CD14-positive monocyte (primary cell): ENCODE data around the gene PLXNC1. TPM values are rescaled to one million over a fixed set of nuclear protein-coding genes. Genes with fewer than 3 reads are reported as not detected.

Experiments used
- DNase-seq, 3 donors: peaks; one replicate each; pipeline ENCODE4 v3.0.0-alpha.2; 2011 to 2022
- H2AFZ ChIP-seq: 2 replicates; pipeline ENCODE4 v1.6.0; 2012; ENCODE audit warnings: mild to moderate bottlenecking, low read depth, low read length, inconsistent platforms; ENCODE audit not compliant: insufficient read depth, poor library complexity, severe bottlenecking
- H3K27ac ChIP-seq, 2 donors: 1 replicate in 1 of 2; 2 replicates in 1 of 2; pipeline ENCODE4 v1.5.1; 2012 to 2013; ENCODE audit warnings: low read length in 2 of 2, control low read depth in 1 of 2, inconsistent platforms in 1 of 2, low read depth in 1 of 2, mild to moderate bottlenecking in 1 of 2
- H3K27me3 ChIP-seq, 2 donors: one replicate each; pipeline versions ENCODE4 v1.6.0 to v1.6.1; 2011 to 2013; ENCODE audit warnings: low read length in 2 of 2; ENCODE audit not compliant: control insufficient read depth in 2 of 2, insufficient read depth in 2 of 2
- H3K36me3 ChIP-seq, 2 donors: replicated peaks in 1 of 2; 1 replicate in 1 of 2; 2 replicates in 1 of 2; pipeline versions ENCODE4 v1.5.1 to v1.6.1; 2012 to 2013; ENCODE audit warnings: low read length in 2 of 2, control low read depth in 1 of 2, inconsistent platforms in 1 of 2, mild to moderate bottlenecking in 1 of 2; ENCODE audit not compliant: insufficient read depth in 2 of 2, control insufficient read depth in 1 of 2
- H3K4me1 ChIP-seq, 2 donors: 1 replicate in 1 of 2; 2 replicates in 1 of 2; pipeline versions ENCODE4 v1.5.1 to v1.6.1; 2012 to 2013; ENCODE audit warnings: low read length in 2 of 2, control low read depth in 1 of 2, inconsistent platforms in 1 of 2, mild to moderate bottlenecking in 1 of 2, moderate library complexity in 1 of 2; ENCODE audit not compliant: insufficient read depth in 2 of 2, control insufficient read depth in 1 of 2
- H3K4me2 ChIP-seq: replicated peaks from 2 replicates; pipeline ENCODE3; 2012; ENCODE audit warnings: low read length, moderate library complexity, mild to moderate bottlenecking; ENCODE audit not compliant: poor library complexity, severe bottlenecking; ENCODE audit errors: extremely low read depth
- H3K4me3 ChIP-seq, 3 experiments: fragments of 200-600 bp in 1 of 3; sonication (generic) in 1 of 3; replicated peaks in 1 of 3; 1 replicate in 2 of 3; 2 replicates in 1 of 3; pipeline ENCODE4 v1.5.1; 2011 to 2013; ENCODE audit warnings: low read length in 3 of 3, mild to moderate bottlenecking in 3 of 3, control low read depth in 2 of 3, low read depth in 2 of 3, inconsistent platforms in 1 of 3, moderate library complexity in 1 of 3
- H3K79me2 ChIP-seq: 2 replicates; pipeline ENCODE4 v1.6.0; 2012; ENCODE audit warnings: mild to moderate bottlenecking, control low read depth, inconsistent platforms, low read length, moderate library complexity; ENCODE audit not compliant: insufficient read depth
- H3K9ac ChIP-seq: 2 replicates; pipeline ENCODE4 v1.6.0; 2017; ENCODE audit warnings: low read length, mild to moderate bottlenecking; ENCODE audit not compliant: insufficient read depth, poor library complexity, severe bottlenecking
- H3K9me3 ChIP-seq, 2 donors: replicated peaks in 1 of 2; 1 replicate in 1 of 2; 2 replicates in 1 of 2; pipeline versions ENCODE4 v1.5.1 to v1.6.1; 2012 to 2013; ENCODE audit warnings: low read length in 2 of 2, control low read depth in 1 of 2; ENCODE audit not compliant: control insufficient read depth in 1 of 2, insufficient read depth in 1 of 2
- H4K20me1 ChIP-seq: 2 replicates; pipeline ENCODE4 v1.6.0; 2012; ENCODE audit warnings: mild to moderate bottlenecking, low read length, control low read depth, moderate library complexity; ENCODE audit not compliant: insufficient read depth
- H3K27ac Mint-ChIP-seq, 7 donors: one replicate each; pipeline ENCODE4 v1.8.0; 2020; ENCODE audit warnings: mild to moderate bottlenecking in 7 of 7, mixed read lengths in 7 of 7, moderate library complexity in 6 of 7, inconsistent platforms in 2 of 7
- H3K27me3 Mint-ChIP-seq, 3 donors: one replicate each; pipeline ENCODE4 v1.8.0; 2021 to 2022; ENCODE audit warnings: low read depth in 3 of 3, mild to moderate bottlenecking in 3 of 3, mixed read lengths in 3 of 3, moderate library complexity in 3 of 3, inconsistent platforms in 1 of 3
- H3K36me3 Mint-ChIP-seq, 2 donors: one replicate each; pipeline ENCODE4 v1.8.0; 2020; ENCODE audit warnings: mixed read lengths in 2 of 2, inconsistent platforms in 1 of 2, mild to moderate bottlenecking in 1 of 2
- H3K4me1 Mint-ChIP-seq: one replicate; pipeline ENCODE4 v1.8.0; 2020; ENCODE audit warnings: mild to moderate bottlenecking, mixed read lengths
- H3K4me3 Mint-ChIP-seq, 2 donors: one replicate each; pipeline ENCODE4 v1.8.0; 2020; ENCODE audit warnings: mild to moderate bottlenecking in 2 of 2, mixed read lengths in 2 of 2, moderate library complexity in 1 of 2
- H3K9me3 Mint-ChIP-seq, 7 donors: one replicate each; pipeline ENCODE4 v1.8.0; 2020 to 2022; ENCODE audit warnings: mixed read lengths in 7 of 7, mild to moderate bottlenecking in 6 of 7, moderate library complexity in 6 of 7, inconsistent platforms in 2 of 7
- WGBS: methylation state at CpG from one replicate; pipeline ENCODE4 v1.1.5; 2013; ENCODE audit warnings: missing lambda C conversion rate; ENCODE audit not compliant: insufficient coverage; 5-methylcytosine and 5-hydroxymethylcytosine counted together
- intact Hi-C, 2 donors: fragments of 100-400 bp; cut with micrococcal nuclease; formaldehyde crosslinking; loops; one replicate each; pipeline versions ENCODE4 v1.15.0 to v1.15.1; 2023
- polyA plus RNA-seq, 3 donors: library from polyadenylated mRNA; depleted of rRNA in 1 of 3; unstranded in 2 of 3; stranded (reverse) in 1 of 3; fragments of 300-500 nt in 2 of 3; fragments of >200 nt in 1 of 3; fragmentation: Illumina TruSeq in 2 of 3; gene quantifications; 1 replicate in 2 of 3; 2 replicates in 1 of 3; pipeline ENCODE4 v1.2.3, GENCODE V29; 2012 to 2021
- TF ChIP-seq, protein P1 (sequence below): fragments of 200-600 bp; IDR thresholded peaks from one replicate; pipeline ENCODE4 v1.8.0; 2022; ENCODE audit warnings: antibody characterized with exemption, mild to moderate bottlenecking

The PLXNC1 gene
- polyA plus RNA-seq, 3 donors, result 14.3 to 35.2 (median 15.4) TPM

DNA sequence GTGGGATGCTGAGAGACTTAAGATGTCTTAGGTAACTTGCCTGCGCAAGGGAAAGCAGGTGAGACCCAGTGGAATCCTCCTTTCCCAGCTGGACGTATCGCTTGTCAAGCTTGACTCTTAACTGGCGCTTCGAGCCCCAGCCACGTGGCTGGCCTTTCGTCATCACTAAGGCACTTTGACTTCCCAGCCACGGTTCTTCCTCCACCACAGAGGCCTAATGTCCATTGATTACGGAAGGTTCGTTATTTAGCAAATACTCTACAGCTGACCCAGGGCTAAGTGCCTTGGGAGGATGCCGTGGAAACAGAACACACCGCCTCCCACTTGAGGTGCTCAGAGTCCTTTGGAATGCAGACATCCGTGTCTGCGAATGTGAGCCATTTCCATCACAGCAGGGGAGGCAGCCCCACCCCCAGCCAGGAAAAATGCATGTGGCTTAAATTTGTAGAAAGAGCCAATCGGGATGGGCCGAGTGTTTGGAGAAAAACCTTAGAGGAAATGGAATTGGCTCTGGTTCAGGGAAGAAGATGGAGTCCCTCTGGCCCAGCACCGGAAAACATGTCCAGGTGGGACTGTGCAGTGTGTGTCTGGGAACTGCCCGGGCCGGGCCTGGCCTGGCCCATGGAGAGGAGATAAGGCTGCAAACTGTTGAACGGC is 115.7 kb downstream of the PLXNC1 start:
- Histone ChIP-seq H4K20me1 (no peaks in the 10 kb centered on the region), H3K9me3 (no peaks in the 10 kb centered on the region), H3K36me3 (peaks cover 25 to 55% of the 10 kb centered on the region in 2 donors), H3K27me3 (no peaks in the 10 kb centered on the region), H3K4me2 (peak overlapping the region; percentile 78), H3K4me3 (peak overlapping the region in 1 of 3 experiments; percentile 79), H3K79me2 (no peaks in the 10 kb centered on the region), H3K27ac (peak overlapping the region; percentile 88 to 92), H3K4me1 (peaks cover 71% of the 10 kb centered on the region in 2 donors), H2AFZ (no peak overlapping the region), H3K9ac (peak overlapping the region; percentile 54)
- peak; percentile 31 to 57 (median 33) for DNase-seq
- Mint-ChIP-seq H3K27me3 (no peaks in the 10 kb centered on the region), H3K4me1 (peaks cover 63% of the 10 kb centered on the region), H3K9me3 (peaks cover 0 to 4% (median 0%) of the 10 kb centered on the region in 7 donors), H3K4me3 (peak overlapping the region; percentile 74 to 85), H3K27ac (peak overlapping the region; percentile 95 to 98 (median 98)), H3K36me3 (peaks cover 63 to 74% of the 10 kb centered on the region in 2 donors)
- intact Hi-C loops, result loop anchor here (10.0 kb wide), 2 partner anchors 109 to 119 kb away; partner anchors contain the start of gene PLXNC1 (in 1 of the 2)
- TF ChIP-seq, protein P1, sequence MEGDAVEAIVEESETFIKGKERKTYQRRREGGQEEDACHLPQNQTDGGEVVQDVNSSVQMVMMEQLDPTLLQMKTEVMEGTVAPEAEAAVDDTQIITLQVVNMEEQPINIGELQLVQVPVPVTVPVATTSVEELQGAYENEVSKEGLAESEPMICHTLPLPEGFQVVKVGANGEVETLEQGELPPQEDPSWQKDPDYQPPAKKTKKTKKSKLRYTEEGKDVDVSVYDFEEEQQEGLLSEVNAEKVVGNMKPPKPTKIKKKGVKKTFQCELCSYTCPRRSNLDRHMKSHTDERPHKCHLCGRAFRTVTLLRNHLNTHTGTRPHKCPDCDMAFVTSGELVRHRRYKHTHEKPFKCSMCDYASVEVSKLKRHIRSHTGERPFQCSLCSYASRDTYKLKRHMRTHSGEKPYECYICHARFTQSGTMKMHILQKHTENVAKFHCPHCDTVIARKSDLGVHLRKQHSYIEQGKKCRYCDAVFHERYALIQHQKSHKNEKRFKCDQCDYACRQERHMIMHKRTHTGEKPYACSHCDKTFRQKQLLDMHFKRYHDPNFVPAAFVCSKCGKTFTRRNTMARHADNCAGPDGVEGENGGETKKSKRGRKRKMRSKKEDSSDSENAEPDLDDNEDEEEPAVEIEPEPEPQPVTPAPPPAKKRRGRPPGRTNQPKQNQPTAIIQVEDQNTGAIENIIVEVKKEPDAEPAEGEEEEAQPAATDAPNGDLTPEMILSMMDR, result no peak
- WGBS, result 56% methylated on average over 16 of the region's 20 CpGs

DNA sequence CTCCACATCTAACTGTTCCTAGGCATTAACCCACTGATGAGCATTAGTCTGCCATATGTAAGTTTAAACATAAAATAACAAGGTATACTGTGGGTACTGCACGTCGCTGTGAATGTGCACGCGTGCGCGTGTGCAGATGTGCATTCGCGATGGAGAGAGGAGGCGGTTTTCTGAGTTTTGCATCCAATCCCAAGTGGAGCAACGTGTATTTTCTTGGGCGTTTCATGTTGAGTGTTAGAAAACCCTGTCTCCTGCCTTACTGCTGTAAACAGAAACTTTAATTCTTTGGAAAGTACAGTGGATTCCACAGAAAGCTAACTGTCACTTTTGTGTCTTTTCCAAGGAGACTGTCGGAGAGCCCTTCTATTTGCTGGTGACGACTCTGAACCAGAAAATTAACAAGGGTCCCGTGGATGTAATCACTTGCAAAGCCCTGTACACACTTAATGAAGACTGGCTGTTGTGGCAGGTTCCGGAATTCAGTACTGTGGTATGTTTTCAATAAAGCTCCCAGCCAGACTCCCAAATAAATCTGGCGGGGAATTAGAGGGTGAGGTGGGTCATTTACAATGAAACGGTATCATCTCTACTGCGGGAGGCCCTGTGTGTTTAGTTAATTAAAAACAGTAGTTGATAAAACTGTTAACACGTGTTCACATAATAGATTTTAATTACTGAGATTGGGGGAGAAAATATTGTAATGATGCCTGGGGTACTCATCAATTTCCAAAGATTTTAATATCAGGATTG is 116.5 kb downstream of the PLXNC1 start:
- Histone ChIP-seq H3K27ac (peak overlapping the region in 1 of 2 donors; percentile 92), H3K79me2 (no peaks in the 10 kb centered on the region), H3K27me3 (no peaks in the 10 kb centered on the region), H3K4me2 (no peak overlapping the region), H3K4me3 (no peak overlapping the region), H4K20me1 (no peaks in the 10 kb centered on the region), H2AFZ (no peak overlapping the region), H3K4me1 (peaks cover 71% of the 10 kb centered on the region in 2 donors), H3K9ac (no peak overlapping the region), H3K9me3 (no peaks in the 10 kb centered on the region), H3K36me3 (peaks cover 20 to 54% of the 10 kb centered on the region in 2 donors)
- peak overlapping the region in 2 of 7 donors; percentile 98 for H3K27ac Mint-ChIP-seq
- no peak overlapping the region for H3K4me3 Mint-ChIP-seq
- H3K36me3 Mint-ChIP-seq, result peaks cover 62 to 72% of the 10 kb centered on the region in 2 donors
- H3K27me3 Mint-ChIP-seq, result no peaks in the 10 kb centered on the region
- DNase-seq, result no peak
- peaks cover 63% of the 10 kb centered on the region for H3K4me1 Mint-ChIP-seq
- intact Hi-C loops, result loop anchor here (10.0 kb wide), 2 partner anchors 110 to 120 kb away; partner anchors contain the start of gene PLXNC1 (in 1 of the 2)
- TF ChIP-seq, protein P1, result no peak
- H3K9me3 Mint-ChIP-seq, result peaks cover 0 to 4% (median 0%) of the 10 kb centered on the region in 7 donors
- 97% methylated on average over 6 of the region's 19 CpGs for WGBS
